Activated CD4-positive, CD25-positive, alpha-beta regulatory T cell treated with anti-CD3 and anti-CD28 coated beads, Interleukin-2, amount 50 U/mL, for 16 hours (primary cell): ENCODE data around the gene MAPT.
"Not testable (repeated sequence)": the region's sequence is repeated elsewhere in the genome, so short reads cannot be mapped to it uniquely, and the experiment has no call there.

Experiments
- DNase-seq: peaks from one replicate; pipeline ENCODE4 v3.0.0-alpha.2; 2020; ENCODE audit warnings: low read depth, low spot score

MAPT gene

DNA sequence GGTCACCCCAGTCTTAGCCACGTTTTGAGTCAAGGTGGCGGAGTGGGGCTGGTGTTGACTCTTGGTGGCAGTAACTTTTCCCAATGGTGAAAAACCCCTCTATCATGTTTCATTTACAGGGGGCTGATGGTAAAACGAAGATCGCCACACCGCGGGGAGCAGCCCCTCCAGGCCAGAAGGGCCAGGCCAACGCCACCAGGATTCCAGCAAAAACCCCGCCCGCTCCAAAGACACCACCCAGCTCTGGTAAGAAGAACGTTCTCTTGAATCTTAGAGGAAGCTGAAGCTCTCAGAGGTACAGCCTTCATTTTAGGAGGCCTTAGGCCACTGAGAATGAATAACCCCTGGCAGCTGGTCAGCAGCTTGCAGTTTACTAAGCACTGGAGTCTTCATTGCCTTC is 97.0 kb downstream of the MAPT start:
- no peak for DNase-seq

DNA sequence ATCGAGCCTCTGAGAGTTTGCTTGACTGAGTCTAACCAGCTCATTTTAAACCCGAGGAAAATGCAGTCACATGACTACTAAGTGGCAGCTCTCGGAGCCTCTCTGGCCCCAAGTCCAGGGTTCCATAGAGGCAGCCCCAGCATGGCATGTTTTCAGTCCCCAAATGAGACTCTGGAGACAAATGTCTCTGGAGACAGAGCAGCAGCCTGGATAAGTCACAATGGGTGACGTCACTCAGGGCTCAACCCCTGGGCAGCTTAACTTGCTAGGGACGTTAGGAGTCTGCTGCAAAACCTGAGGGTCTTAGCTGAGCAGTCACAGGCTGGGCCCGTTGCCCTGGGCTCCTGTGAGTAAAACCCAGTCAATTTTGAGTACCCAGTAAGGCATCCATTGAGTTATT is 97.8 kb downstream of the MAPT start:
- no peak for DNase-seq

DNA sequence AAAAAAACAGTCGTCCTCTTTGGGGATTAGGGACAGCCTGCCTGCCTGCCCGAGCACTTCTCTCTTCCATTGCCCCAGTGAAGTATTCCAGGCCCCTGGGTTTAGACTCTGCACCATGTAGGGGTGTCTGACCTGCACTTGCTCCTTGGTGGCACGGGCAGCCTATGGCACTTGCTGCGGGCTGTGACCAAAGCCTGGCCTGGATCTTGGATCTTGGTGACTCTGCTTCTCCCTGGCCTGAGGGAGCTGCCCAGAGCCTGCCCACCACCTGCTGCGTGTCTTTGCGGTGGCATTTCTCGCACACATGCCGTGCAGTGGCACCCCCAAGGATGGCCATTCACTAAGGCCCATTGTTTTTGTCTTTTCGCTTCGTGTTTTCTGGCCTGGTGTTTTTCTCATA is 98.5 kb downstream of the MAPT start:
- DNase-seq: no peak

DNA sequence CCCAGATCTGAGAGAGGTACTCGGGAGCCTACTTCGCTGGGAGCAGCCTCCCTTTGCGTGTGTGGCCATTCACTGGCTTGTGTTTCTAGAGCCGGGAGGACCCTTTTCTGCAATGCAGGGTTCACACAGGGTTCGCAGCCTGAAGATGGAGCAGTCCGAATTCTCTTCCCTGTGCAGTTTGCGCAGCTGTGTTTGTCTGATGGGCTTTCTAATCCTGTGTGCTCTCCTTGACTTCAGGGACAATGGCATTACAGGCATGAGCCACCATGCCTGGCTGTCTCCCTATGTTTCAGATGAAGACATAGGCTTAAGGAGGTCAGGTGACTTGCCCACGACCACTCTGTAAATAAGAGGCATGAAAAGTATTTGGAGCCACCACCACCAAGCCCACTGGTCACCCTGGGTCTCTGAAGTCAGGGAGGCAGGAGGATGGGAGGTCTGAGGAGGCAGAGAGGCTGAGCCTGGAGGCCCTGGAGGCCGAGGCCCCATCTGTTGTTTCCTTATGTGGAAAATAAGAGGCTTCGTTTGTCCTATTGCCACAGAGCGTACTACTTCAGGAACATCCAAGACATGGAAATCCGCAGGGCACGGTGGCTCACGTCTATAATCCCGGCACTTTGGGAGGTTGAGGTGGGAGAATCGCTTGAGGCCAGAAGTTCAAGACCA is 99.7 kb downstream of the MAPT start:
- no peak for DNase-seq

DNA sequence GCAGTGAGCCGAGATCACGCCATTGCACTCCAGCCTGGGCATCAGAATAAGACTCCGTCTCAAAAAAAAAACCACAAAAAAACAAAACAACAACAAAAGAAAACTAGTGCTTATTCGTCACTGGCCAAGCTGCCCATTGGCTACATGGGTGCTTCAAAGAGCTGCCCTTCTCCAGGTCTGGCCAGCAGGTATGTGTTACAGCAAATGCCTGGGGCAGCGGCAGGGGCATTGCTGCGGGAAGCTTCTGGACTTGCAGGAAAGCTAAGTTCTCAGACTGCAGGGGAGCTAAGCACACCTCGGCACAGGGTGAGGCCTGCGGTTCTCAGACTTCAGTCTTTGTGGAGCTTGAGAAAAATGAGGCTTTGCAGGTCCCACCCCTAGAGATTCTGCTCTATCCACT is 100.6 kb downstream of the MAPT start:
- no peak for DNase-seq

DNA sequence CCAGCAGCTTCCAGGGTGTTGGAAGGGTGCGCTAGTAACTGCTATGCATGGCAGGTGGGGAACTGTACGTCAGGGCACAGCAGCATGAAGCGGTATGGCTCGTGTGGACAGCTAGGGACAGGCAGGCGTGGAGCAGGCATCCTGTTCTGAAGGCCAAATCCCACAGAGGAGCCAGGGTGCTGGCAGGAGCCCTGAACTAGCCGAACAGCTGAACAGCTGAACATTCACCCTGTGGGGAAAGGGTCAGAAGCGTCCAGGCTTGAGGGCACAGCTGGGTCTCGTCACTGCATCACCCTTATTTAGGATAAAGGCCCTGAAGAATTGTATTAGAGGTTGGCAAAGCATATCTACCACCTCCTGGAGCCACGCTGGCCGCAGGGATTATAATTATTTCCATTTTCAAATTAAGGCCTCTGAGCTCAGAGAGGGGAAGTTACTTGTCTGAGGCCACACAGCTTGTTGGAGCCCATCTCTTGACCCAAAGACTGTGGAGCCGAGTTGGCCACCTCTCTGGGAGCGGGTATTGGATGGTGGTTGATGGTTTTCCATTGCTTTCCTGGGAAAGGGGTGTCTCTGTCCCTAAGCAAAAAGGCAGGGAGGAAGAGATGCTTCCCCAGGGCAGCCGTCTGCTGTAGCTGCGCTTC is 101.4 kb downstream of the MAPT start:
- no peak for DNase-seq

DNA sequence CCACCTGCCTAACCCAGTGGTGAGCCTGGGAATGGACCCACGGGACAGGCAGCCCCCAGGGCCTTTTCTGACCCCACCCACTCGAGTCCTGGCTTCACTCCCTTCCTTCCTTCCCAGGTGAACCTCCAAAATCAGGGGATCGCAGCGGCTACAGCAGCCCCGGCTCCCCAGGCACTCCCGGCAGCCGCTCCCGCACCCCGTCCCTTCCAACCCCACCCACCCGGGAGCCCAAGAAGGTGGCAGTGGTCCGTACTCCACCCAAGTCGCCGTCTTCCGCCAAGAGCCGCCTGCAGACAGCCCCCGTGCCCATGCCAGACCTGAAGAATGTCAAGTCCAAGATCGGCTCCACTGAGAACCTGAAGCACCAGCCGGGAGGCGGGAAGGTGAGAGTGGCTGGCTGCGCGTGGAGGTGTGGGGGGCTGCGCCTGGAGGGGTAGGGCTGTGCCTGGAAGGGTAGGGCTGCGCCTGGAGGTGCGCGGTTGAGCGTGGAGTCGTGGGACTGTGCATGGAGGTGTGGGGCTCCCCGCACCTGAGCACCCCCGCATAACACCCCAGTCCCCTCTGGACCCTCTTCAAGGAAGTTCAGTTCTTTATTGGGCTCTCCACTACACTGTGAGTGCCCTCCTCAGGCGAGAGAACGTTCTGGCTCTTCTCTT is 102.1 kb downstream of the MAPT start:
- no peak for DNase-seq

DNA sequence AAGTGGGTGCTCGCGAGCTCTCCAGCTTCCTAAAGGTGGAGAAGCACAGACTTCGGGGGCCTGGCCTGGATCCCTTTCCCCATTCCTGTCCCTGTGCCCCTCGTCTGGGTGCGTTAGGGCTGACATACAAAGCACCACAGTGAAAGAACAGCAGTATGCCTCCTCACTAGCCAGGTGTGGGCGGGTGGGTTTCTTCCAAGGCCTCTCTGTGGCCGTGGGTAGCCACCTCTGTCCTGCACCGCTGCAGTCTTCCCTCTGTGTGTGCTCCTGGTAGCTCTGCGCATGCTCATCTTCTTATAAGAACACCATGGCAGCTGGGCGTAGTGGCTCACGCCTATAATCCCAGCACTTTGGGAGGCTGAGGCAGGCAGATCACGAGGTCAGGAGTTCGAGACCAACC is 102.8 kb downstream of the MAPT start:
- DNase-seq: no peak

DNA sequence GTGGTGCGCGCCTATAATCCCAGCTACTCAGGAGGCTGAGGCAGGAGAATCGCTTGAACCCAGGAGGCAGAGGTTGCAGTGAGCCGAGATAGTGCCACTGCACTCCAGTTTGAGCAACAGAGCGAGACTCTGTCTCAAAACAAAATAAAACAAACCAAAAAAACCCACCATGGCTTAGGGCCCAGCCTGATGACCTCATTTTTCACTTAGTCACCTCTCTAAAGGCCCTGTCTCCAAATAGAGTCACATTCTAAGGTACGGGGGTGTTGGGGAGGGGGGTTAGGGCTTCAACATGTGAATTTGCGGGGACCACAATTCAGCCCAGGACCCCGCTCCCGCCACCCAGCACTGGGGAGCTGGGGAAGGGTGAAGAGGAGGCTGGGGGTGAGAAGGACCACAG is 103.3 kb downstream of the MAPT start:
- no peak for DNase-seq

DNA sequence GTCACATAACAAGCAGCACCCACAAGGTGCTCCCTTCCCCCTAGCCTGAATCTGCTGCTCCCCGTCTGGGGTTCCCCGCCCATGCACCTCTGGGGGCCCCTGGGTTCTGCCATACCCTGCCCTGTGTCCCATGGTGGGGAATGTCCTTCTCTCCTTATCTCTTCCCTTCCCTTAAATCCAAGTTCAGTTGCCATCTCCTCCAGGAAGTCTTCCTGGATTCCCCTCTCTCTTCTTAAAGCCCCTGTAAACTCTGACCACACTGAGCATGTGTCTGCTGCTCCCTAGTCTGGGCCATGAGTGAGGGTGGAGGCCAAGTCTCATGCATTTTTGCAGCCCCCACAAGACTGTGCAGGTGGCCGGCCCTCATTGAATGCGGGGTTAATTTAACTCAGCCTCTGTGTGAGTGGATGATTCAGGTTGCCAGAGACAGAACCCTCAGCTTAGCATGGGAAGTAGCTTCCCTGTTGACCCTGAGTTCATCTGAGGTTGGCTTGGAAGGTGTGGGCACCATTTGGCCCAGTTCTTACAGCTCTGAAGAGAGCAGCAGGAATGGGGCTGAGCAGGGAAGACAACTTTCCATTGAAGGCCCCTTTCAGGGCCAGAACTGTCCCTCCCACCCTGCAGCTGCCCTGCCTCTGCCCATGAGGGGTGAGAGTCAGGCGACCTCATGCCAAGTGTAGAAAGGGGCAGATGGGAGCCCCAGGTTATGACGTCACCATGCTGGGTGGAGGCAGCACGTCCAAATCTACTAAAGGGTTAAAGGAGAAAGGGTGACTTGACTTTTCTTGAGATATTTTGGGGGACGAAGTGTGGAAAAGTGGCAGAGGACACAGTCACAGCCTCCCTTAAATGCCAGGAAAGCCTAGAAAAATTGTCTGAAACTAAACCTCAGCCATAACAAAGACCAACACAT is 104.9 kb downstream of the MAPT start, which contains the start of gene STH:
STH (plus strand) TSS at position 264 of the 913 bp plus-strand sequence; CDS start at position 294, 30 bp downstream.
- no peak for DNase-seq

DNA sequence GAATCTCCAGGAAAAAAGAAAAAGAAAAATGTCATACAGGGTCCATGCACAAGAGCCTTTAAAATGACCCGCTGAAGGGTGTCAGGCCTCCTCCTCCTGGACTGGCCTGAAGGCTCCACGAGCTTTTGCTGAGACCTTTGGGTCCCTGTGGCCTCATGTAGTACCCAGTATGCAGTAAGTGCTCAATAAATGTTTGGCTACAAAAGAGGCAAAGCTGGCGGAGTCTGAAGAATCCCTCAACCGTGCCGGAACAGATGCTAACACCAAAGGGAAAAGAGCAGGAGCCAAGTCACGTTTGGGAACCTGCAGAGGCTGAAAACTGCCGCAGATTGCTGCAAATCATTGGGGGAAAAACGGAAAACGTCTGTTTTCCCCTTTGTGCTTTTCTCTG is 105.5 kb downstream of the MAPT start:
- DNase-seq: no peak

DNA sequence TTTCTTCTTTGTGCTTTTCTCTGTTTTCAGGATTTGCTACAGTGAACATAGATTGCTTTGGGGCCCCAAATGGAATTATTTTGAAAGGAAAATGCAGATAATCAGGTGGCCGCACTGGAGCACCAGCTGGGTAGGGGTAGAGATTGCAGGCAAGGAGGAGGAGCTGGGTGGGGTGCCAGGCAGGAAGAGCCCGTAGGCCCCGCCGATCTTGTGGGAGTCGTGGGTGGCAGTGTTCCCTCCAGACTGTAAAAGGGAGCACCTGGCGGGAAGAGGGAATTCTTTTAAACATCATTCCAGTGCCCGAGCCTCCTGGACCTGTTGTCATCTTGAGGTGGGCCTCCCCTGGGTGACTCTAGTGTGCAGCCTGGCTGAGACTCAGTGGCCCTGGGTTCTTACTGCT is 105.9 kb downstream of the MAPT start:
- no peak for DNase-seq

DNA sequence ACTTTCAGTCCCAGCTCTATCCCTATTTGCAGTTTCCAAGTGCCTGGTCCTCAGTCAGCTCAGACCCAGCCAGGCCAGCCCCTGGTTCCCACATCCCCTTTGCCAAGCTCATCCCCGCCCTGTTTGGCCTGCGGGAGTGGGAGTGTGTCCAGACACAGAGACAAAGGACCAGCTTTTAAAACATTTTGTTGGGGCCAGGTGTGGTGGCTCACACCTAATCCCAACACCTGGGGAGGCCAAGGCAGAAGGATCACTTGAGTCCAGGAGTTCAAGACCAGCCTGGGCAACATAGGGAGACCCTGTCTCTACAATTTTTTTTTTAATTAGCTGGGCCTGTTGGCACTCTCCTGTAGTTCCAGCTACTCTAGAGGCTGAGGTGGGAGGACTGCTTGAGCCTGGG is 106.4 kb downstream of the MAPT start:
- no peak for DNase-seq

DNA sequence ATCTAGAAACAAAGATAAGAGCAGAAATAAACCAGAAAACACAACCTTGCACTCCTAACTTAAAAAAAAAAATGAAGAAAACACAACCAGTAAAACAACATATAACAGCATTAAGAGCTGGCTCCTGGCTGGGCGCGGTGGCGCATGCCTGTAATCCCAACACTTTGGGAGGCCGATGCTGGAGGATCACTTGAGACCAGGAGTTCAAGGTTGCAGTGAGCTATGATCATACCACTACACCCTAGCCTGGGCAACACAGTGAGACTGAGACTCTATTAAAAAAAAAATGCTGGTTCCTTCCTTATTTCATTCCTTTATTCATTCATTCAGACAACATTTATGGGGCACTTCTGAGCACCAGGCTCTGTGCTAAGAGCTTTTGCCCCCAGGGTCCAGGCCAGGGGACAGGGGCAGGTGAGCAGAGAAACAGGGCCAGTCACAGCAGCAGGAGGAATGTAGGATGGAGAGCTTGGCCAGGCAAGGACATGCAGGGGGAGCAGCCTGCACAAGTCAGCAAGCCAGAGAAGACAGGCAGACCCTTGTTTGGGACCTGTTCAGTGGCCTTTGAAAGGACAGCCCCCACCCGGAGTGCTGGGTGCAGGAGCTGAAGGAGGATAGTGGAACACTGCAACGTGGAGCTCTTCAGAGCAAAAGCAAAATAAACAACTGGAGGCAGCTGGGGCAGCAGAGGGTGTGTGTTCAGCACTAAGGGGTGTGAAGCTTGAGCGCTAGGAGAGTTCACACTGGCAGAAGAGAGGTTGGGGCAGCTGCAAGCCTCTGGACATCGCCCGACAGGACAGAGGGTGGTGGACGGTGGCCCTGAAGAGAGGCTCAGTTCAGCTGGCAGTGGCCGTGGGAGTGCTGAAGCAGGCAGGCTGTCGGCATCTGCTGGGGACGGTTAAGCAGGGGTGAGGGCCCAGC is 107.3 kb downstream of the MAPT start:
- no peak for DNase-seq

DNA sequence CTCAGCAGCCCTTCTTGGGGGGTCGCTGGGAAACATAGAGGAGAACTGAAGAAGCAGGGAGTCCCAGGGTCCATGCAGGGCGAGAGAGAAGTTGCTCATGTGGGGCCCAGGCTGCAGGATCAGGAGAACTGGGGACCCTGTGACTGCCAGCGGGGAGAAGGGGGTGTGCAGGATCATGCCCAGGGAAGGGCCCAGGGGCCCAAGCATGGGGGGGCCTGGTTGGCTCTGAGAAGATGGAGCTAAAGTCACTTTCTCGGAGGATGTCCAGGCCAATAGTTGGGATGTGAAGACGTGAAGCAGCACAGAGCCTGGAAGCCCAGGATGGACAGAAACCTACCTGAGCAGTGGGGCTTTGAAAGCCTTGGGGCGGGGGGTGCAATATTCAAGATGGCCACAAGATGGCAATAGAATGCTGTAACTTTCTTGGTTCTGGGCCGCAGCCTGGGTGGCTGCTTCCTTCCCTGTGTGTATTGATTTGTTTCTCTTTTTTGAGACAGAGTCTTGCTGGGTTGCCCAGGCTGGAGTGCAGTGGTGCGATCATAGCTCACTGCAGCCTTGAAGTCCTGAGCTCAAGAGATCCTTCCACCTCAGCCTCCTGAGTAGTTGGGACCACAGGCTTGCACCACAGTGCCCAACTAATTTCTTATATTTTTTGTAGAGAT is 108.1 kb downstream of the MAPT start:
- peak; percentile 58 for DNase-seq

DNA sequence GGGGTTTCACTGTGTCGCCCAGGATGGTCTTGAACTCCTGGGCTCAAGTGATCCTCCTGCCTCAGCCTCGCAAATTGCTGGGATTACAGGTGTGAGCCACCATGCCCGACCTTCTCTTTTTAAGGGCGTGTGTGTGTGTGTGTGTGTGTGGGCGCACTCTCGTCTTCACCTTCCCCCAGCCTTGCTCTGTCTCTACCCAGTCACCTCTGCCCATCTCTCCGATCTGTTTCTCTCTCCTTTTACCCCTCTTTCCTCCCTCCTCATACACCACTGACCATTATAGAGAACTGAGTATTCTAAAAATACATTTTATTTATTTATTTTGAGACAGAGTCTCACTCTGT is 108.6 kb downstream of the MAPT start:
- no peak for DNase-seq

DNA sequence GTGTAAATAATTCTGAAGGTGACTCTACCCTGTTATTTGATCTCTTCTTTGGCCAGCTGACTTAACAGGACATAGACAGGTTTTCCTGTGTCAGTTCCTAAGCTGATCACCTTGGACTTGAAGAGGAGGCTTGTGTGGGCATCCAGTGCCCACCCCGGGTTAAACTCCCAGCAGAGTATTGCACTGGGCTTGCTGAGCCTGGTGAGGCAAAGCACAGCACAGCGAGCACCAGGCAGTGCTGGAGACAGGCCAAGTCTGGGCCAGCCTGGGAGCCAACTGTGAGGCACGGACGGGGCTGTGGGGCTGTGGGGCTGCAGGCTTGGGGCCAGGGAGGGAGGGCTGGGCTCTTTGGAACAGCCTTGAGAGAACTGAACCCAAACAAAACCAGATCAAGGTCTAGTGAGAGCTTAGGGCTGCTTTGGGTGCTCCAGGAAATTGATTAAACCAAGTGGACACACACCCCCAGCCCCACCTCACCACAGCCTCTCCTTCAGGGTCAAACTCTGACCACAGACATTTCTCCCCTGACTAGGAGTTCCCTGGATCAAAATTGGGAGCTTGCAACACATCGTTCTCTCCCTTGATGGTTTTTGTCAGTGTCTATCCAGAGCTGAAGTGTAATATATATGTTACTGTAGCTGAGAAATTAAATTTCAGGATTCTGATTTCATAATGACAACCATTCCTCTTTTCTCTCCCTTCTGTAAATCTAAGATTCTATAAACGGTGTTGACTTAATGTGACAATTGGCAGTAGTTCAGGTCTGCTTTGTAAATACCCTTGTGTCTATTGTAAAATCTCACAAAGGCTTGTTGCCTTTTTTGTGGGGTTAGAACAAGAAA is 109.8 kb downstream of the MAPT start:
- DNase-seq: no peak

DNA sequence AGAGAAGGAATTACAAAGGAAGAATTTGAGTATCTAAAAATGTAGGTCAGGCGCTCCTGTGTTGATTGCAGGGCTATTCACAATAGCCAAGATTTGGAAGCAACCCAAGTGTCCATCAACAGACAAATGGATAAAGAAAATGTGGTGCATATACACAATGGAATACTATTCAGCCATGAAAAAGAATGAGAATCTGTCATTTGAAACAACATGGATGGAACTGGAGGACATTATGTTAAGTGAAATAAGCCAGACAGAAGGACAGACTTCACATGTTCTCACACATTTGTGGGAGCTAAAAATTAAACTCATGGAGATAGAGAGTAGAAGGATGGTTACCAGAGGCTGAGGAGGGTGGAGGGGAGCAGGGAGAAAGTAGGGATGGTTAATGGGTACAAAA is 111.7 kb downstream of the MAPT start:
- DNase-seq: not testable (repeated sequence)

DNA sequence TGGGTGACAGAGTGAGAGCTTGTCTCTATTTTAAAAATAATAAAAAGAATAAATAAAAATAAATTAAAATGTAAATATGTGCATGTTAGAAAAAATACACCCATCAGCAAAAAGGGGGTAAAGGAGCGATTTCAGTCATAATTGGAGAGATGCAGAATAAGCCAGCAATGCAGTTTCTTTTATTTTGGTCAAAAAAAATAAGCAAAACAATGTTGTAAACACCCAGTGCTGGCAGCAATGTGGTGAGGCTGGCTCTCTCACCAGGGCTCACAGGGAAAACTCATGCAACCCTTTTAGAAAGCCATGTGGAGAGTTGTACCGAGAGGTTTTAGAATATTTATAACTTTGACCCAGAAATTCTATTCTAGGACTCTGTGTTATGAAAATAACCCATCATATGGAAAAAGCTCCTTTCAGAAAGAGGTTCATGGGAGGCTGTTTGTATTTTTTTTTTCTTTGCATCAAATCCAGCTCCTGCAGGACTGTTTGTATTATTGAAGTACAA is 113.2 kb downstream of the MAPT start:
- no peak for DNase-seq
